A549 treated with dexamethasone at 1 μM for 4 hours (cell line): Measurements from ENCODE around the gene S100Z. TPM values are rescaled to one million over a fixed set of nuclear protein-coding genes. Genes with fewer than 3 reads are reported as not detected.

Experiments used
- total RNA-seq: library from RNA; stranded (reverse); fragments of 200-300 nt; extraction: Qiagen RNA extraction; gene quantifications from 5 replicates; pipeline ENCODE4 v1.2.3, GENCODE V29; 2022

The S100Z gene
- total RNA-seq: not detected in 5 replicates

GRCh38 chr5:76849419-76850291 lies at the start of gene S100Z:
S100Z (plus strand) TSS chr5:76850014; CDS start chr5:76875360, 25,346 bp downstream.

GRCh38 chr5:76818844-76819831 lies 30.7 kb upstream of the S100Z start, which contains the start of gene F2RL1:
F2RL1 (plus strand) TSS chr5:76819030; CDS start chr5:76819183, 153 bp downstream.

GRCh38 chr5:76952795-76953536 lies 103.2 kb downstream of the S100Z start, which contains the start of gene CRHBP:
CRHBP (plus strand) TSS chr5:76953045; CDS start chr5:76953135, 90 bp downstream.

Other genes starting within 250 kb of the S100Z start
- gene F2RL2, start 226.6 kb upstream of the S100Z start, total RNA-seq: 3.3 to 4.7 TPM (median 4.2 TPM) in 5 replicates
- 39.0 to 57.3 TPM (median 55.0 TPM) in 5 replicates for gene F2R, start 133.9 kb upstream of the S100Z start, total RNA-seq
- gene F2RL1, start 31.0 kb upstream of the S100Z start, total RNA-seq: 204 to 250 TPM (median 224 TPM) in 5 replicates
- 0.11 to 0.24 TPM (median 0.12 TPM) in 3 of 5 replicates, not detected in the others for gene CRHBP, start 103.0 kb downstream of the S100Z start, total RNA-seq
- 13.0 to 14.9 TPM (median 13.9 TPM) in 5 replicates for gene AGGF1, start 180.4 kb downstream of the S100Z start, total RNA-seq
- 3.5 to 4.4 TPM (median 4.1 TPM) in 5 replicates for gene ZBED3, start 237.3 kb downstream of the S100Z start, total RNA-seq